CD14-positive monocyte (primary cell): ENCODE results near the gene NKAIN2. TPM values are rescaled to one million over a fixed set of nuclear protein-coding genes. Genes with fewer than 3 reads are reported as not detected.
"Not testable (repeated sequence)": the region's sequence is repeated elsewhere in the genome, so short reads cannot be mapped to it uniquely, and the experiment has no call there.

Experiments used
- DNase-seq, 3 donors: peaks; one replicate each; pipeline ENCODE4 v3.0.0-alpha.2; 2011 to 2022
- H2AFZ ChIP-seq: 2 replicates; pipeline ENCODE4 v1.6.0; 2012; ENCODE audit warnings: mild to moderate bottlenecking, low read depth, low read length, inconsistent platforms; ENCODE audit not compliant: insufficient read depth, poor library complexity, severe bottlenecking
- H3K27ac ChIP-seq, 2 donors: 1 replicate in 1 of 2; 2 replicates in 1 of 2; pipeline ENCODE4 v1.5.1; 2012 to 2013; ENCODE audit warnings: low read length in 2 of 2, control low read depth in 1 of 2, inconsistent platforms in 1 of 2, low read depth in 1 of 2, mild to moderate bottlenecking in 1 of 2
- H3K27me3 ChIP-seq, 2 donors: one replicate each; pipeline versions ENCODE4 v1.6.0 to v1.6.1; 2011 to 2013; ENCODE audit warnings: low read length in 2 of 2; ENCODE audit not compliant: control insufficient read depth in 2 of 2, insufficient read depth in 2 of 2
- H3K36me3 ChIP-seq, 2 donors: replicated peaks in 1 of 2; 1 replicate in 1 of 2; 2 replicates in 1 of 2; pipeline versions ENCODE4 v1.5.1 to v1.6.1; 2012 to 2013; ENCODE audit warnings: low read length in 2 of 2, control low read depth in 1 of 2, inconsistent platforms in 1 of 2, mild to moderate bottlenecking in 1 of 2; ENCODE audit not compliant: insufficient read depth in 2 of 2, control insufficient read depth in 1 of 2
- H3K4me1 ChIP-seq, 2 donors: 1 replicate in 1 of 2; 2 replicates in 1 of 2; pipeline versions ENCODE4 v1.5.1 to v1.6.1; 2012 to 2013; ENCODE audit warnings: low read length in 2 of 2, control low read depth in 1 of 2, inconsistent platforms in 1 of 2, mild to moderate bottlenecking in 1 of 2, moderate library complexity in 1 of 2; ENCODE audit not compliant: insufficient read depth in 2 of 2, control insufficient read depth in 1 of 2
- H3K4me2 ChIP-seq: replicated peaks from 2 replicates; pipeline ENCODE3; 2012; ENCODE audit warnings: low read length, moderate library complexity, mild to moderate bottlenecking; ENCODE audit not compliant: poor library complexity, severe bottlenecking; ENCODE audit errors: extremely low read depth
- H3K4me3 ChIP-seq, 3 experiments: fragments of 200-600 bp in 1 of 3; sonication (generic) in 1 of 3; replicated peaks in 1 of 3; 1 replicate in 2 of 3; 2 replicates in 1 of 3; pipeline ENCODE4 v1.5.1; 2011 to 2013; ENCODE audit warnings: low read length in 3 of 3, mild to moderate bottlenecking in 3 of 3, control low read depth in 2 of 3, low read depth in 2 of 3, inconsistent platforms in 1 of 3, moderate library complexity in 1 of 3
- H3K79me2 ChIP-seq: 2 replicates; pipeline ENCODE4 v1.6.0; 2012; ENCODE audit warnings: mild to moderate bottlenecking, control low read depth, inconsistent platforms, low read length, moderate library complexity; ENCODE audit not compliant: insufficient read depth
- H3K9ac ChIP-seq: 2 replicates; pipeline ENCODE4 v1.6.0; 2017; ENCODE audit warnings: low read length, mild to moderate bottlenecking; ENCODE audit not compliant: insufficient read depth, poor library complexity, severe bottlenecking
- H3K9me3 ChIP-seq, 2 donors: replicated peaks in 1 of 2; 1 replicate in 1 of 2; 2 replicates in 1 of 2; pipeline versions ENCODE4 v1.5.1 to v1.6.1; 2012 to 2013; ENCODE audit warnings: low read length in 2 of 2, control low read depth in 1 of 2; ENCODE audit not compliant: control insufficient read depth in 1 of 2, insufficient read depth in 1 of 2
- H4K20me1 ChIP-seq: 2 replicates; pipeline ENCODE4 v1.6.0; 2012; ENCODE audit warnings: mild to moderate bottlenecking, low read length, control low read depth, moderate library complexity; ENCODE audit not compliant: insufficient read depth
- H3K27ac Mint-ChIP-seq, 7 donors: one replicate each; pipeline ENCODE4 v1.8.0; 2020; ENCODE audit warnings: mild to moderate bottlenecking in 7 of 7, mixed read lengths in 7 of 7, moderate library complexity in 6 of 7, inconsistent platforms in 2 of 7
- H3K27me3 Mint-ChIP-seq, 3 donors: one replicate each; pipeline ENCODE4 v1.8.0; 2021 to 2022; ENCODE audit warnings: low read depth in 3 of 3, mild to moderate bottlenecking in 3 of 3, mixed read lengths in 3 of 3, moderate library complexity in 3 of 3, inconsistent platforms in 1 of 3
- H3K36me3 Mint-ChIP-seq, 2 donors: one replicate each; pipeline ENCODE4 v1.8.0; 2020; ENCODE audit warnings: mixed read lengths in 2 of 2, inconsistent platforms in 1 of 2, mild to moderate bottlenecking in 1 of 2
- H3K4me1 Mint-ChIP-seq: one replicate; pipeline ENCODE4 v1.8.0; 2020; ENCODE audit warnings: mild to moderate bottlenecking, mixed read lengths
- H3K4me3 Mint-ChIP-seq, 2 donors: one replicate each; pipeline ENCODE4 v1.8.0; 2020; ENCODE audit warnings: mild to moderate bottlenecking in 2 of 2, mixed read lengths in 2 of 2, moderate library complexity in 1 of 2
- H3K9me3 Mint-ChIP-seq, 7 donors: one replicate each; pipeline ENCODE4 v1.8.0; 2020 to 2022; ENCODE audit warnings: mixed read lengths in 7 of 7, mild to moderate bottlenecking in 6 of 7, moderate library complexity in 6 of 7, inconsistent platforms in 2 of 7
- CTCF ChIP-seq: fragments of 200-600 bp; IDR thresholded peaks from one replicate; pipeline ENCODE4 v1.8.0; 2022; ENCODE audit warnings: antibody characterized with exemption, mild to moderate bottlenecking
- WGBS: methylation state at CpG from one replicate; pipeline ENCODE4 v1.1.5; 2013; ENCODE audit warnings: missing lambda C conversion rate; ENCODE audit not compliant: insufficient coverage; 5-methylcytosine and 5-hydroxymethylcytosine counted together
- intact Hi-C, 2 donors: fragments of 100-400 bp; cut with micrococcal nuclease; formaldehyde crosslinking; loops; one replicate each; pipeline versions ENCODE4 v1.15.0 to v1.15.1; 2023
- polyA plus RNA-seq, 3 donors: library from polyadenylated mRNA; depleted of rRNA in 1 of 3; unstranded in 2 of 3; stranded (reverse) in 1 of 3; fragments of 300-500 nt in 2 of 3; fragments of >200 nt in 1 of 3; fragmentation: Illumina TruSeq in 2 of 3; gene quantifications; 1 replicate in 2 of 3; 2 replicates in 1 of 3; pipeline ENCODE4 v1.2.3, GENCODE V29; 2012 to 2021

The NKAIN2 gene
- polyA plus RNA-seq, 3 donors, result not detected

DNA sequence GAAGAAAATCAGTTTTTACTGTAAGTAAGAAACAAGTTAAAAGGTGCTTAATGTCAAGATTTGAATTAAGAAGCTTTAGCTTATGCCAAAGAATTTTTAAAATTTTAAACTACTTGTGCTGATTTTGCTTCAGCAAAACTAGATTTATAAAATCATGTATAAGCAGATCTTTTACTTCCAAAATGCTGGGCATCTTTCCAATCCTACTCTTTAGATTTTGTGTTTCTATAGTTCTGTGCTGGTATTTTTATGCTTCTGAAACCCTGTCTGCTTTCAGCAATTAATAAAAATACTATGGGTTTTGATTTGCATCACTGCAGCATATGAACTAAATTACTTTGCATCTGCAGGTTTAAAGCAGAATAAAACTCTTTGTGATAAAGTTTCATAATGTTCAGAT lies 920.0 kb downstream of the NKAIN2 start:
- H3K9ac ChIP-seq, result no peak overlapping the region
- no peaks in the 10 kb centered on the region for H3K4me1 ChIP-seq
- Mint-ChIP-seq H3K4me3 (no peak overlapping the region), H3K4me1 (no peaks in the 10 kb centered on the region), H3K27ac (no peak overlapping the region), H3K9me3 (peaks cover 0 to 12% (median 2%) of the 10 kb centered on the region in 7 donors), H3K36me3 (no peaks in the 10 kb centered on the region), H3K27me3 (no peaks in the 10 kb centered on the region)
- no peaks in the 10 kb centered on the region for H3K79me2 ChIP-seq
- H3K36me3 ChIP-seq, result no peaks in the 10 kb centered on the region
- H2AFZ ChIP-seq, result no peak overlapping the region
- no peak for TF ChIP-seq CTCF
- no peak overlapping the region for H3K4me3 ChIP-seq
- no peak for DNase-seq
- no peak overlapping the region for H3K4me2 ChIP-seq
- H3K27ac ChIP-seq, result no peak overlapping the region
- H4K20me1 ChIP-seq, result no peaks in the 10 kb centered on the region
- H3K9me3 ChIP-seq, result peaks cover 0 to 4% of the 10 kb centered on the region in 2 donors
- no peaks in the 10 kb centered on the region for H3K27me3 ChIP-seq
- intact Hi-C loops, result no loop called here

GRCh38 chr6:124737804-124738203 lies 934.1 kb downstream of the NKAIN2 start:
- DNase-seq, H3K4me2 ChIP-seq, H3K9me3 ChIP-seq, H3K79me2 ChIP-seq, H3K36me3 Mint-ChIP-seq, H4K20me1 ChIP-seq, H3K4me3 Mint-ChIP-seq, H3K4me3 ChIP-seq, H3K9ac ChIP-seq, H3K27ac ChIP-seq, H3K27ac Mint-ChIP-seq, H3K4me1 ChIP-seq, H3K4me1 Mint-ChIP-seq, H2AFZ ChIP-seq, H3K9me3 Mint-ChIP-seq, intact Hi-C loops, H3K36me3 ChIP-seq, H3K27me3 ChIP-seq, H3K27me3 Mint-ChIP-seq: not testable (repeated sequence)
- WGBS, result 91% methylated on average over 1 of the region's 1 CpG
